HT1080 (cell line): ENCODE data around the gene RBPJ. TPM values are rescaled to one million over a fixed set of nuclear protein-coding genes. Genes with fewer than 3 reads are reported as not detected.
"Not testable (repeated sequence)": the region's sequence is repeated elsewhere in the genome, so short reads cannot be mapped to it uniquely, and the experiment has no call there.

Experiments used
- DNase-seq: peaks from one replicate; pipeline ENCODE4 v3.0.0-alpha.2; 2015; ENCODE audit warnings: low read depth
- total RNA-seq: library from RNA; depleted of rRNA; stranded (reverse); fragments of >200 nt; shearing (Covaris generic); gene quantifications from 2 replicates; pipeline ENCODE4 v1.2.3, GENCODE V29; 2014

RBPJ gene
- total RNA-seq, 1 experiment from 2014 or later, result 31.3 TPM

DNA sequence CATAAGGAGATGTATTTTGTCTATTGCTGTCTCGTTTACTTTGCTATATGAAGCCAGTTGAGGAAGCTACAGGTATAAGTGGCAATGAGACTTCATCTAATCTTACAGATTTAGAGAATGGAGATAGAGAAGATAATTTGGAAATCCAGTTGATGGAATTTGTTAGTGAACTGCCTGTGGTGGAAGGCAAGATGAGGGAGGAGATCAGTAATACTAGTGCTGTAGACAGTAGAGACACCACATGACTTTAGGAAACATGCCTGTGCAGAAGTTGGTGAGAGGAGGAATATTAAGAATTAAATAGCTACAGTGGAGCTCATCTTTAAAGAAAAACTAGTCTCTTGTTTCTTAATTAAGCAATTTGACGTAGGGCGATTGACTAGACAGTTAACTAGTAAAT, 51.3 kb downstream of the RBPJ start:
- DNase-seq, result no peak

DNA sequence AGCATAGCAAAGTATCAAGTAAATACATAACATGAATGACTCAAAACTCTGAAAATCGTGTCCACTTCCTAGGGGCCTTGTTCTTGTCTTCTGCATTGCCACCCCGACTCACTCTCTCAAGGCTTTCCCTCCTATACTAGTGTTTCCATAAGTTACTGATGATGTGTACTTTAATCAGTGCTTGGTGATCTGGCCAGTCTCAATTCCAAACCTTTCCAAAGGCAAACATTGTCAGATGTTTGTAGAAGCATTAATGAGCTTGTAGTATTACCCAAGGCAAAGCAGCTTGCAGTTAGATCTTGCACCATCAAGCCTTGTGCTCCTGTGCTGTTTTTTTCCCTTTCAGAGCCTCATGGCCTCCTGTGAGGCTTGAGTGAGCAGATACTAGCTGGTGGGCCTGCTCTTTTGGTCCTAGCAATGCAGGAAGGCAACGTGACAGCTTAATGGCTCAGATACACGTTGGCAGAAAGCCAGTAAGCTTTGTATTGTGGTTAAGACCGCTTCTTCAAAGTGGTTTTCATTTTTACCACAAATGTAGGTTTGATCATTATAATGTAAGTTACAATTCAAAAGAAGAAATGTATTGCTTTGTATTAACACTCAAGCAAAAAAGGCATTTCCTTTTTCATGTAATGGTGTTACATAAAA, 51.8 kb downstream of the RBPJ start:
- peak; percentile 75 for DNase-seq

DNA sequence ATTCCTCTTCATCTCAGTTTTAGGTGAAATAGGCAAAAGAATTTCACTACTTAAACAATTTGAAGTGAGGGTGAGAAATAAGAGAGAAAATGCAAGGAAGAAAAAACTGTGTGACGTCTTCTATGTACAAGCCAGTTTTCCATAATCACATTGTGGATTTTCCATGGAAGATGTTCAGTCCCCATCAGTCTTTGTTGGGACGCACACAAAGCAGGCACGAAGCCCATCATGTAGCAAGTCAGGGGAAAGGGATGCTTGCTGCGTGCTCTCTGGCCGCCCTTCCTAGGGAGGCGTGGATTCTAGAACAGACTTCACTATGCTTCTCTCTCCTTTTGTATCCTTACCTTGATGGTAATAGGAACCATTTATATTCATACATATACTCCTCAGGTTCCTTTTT, 54.7 kb downstream of the RBPJ start:
- no peak for DNase-seq

DNA sequence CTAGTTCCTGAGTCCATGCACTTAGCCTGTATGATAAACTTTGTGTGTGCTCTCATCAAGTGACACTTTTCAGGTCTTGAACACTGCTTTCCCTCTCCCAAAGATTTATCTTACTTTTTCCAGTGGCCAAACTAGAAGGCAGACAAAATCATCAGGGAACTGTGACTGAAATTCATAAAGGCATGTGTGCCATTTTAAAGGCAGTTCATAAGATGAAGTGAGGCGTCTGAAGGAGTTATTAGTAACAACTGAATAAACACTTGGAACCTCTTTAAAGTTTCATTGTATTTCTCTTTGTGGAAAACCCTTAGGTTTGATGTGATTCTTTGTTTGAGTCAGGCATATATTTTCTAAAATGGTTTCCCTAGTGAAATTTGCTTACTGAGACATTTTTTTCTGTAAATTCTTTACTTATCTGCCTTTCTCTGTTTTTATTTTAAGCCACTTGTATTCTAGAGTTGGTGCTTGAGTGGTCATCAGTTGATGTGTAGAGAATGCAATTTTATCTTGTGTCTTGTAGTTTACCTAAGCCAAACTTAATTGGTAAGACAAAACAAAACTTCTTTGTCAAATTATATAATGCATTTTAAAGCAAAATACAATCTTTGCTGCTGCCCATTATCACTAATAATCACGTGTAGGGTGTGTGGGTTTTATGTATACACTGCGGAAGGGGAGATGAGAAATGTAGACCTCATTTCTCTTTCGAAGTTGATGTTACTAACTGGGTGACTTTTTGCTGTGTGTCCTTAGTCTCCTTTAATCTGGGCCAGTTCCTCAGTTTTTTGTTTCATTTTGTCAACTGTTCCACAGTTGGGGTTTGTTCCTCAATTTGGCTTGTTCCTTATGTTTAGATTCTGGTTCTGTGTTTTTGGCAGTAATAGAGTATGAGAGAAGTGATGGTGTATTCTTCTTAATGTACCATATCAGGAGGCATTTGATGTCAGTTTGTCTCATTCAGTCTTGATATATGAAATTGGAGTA, 56.8 kb downstream of the RBPJ start:
- DNase-seq, result no peak

DNA sequence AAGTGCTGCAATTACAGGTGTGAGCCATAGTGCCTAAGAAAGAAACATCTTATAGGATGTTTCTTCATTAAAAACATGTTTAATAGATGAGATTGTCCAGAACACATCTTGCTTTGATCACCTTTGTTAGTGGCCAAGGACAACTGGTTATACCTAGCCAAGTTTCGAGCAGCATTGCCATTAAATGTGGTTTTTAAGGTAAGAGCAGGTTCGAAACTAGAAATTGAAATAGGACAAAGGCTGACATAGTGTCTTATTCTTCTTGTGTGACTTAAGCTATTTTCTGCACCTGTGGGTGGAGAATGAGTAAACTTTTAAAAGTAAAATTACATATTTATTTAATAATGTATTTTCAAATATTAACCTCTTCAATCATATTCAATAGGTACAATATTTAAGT, 59.0 kb downstream of the RBPJ start:
- no peak for DNase-seq

DNA sequence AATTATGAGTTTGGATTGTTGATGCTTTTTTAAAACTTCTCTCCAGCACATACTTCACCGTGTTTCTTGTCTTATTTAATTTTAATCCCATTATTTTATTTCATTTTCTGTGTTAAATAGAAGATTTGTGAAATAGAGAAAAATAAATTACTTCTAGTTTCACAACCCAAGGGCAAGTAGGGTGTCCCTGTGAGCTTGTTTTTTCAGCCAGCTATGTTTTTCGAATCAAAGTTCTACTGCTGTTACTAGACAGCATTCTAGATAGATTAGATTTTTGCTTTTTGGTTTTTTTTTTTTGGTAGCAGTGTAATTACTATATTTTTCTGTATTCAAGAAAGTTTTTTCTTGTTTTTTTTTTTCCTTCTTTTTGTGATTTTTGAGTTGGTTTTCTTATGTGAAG, 59.9 kb downstream of the RBPJ start:
- no peak for DNase-seq

DNA sequence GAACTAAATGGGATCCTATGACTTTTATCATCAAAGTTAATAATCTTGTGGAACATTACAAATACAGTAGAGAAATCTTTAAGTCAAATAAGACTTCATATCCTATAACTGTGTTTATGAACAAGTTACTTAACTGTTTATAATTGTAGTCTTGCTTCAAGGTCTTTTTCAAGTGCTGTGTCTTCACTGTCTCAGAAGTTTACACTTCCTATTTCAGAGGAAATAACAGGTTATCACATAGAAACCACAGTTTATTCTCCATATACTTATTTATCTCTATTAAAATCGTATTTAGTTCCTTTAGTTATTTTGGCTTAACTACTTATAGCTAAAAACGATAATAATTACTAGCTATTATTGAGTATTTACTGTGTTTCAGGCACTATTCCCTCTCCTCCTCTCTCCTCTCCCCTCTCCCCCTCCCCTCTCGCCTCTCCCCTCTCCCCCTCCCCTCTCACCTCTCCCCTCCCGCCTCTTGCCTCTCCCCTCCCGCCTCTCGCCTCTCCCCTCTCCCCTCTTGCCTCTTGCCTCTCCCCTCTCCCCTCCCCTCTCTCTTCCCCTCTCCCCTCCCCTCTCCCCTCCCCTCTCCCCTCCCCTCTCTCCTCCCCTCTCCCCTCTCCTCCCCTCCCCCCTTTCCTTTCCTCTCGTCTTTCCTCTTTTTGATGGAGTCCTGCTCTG, 63.7 kb downstream of the RBPJ start:
- DNase-seq, result no peak

DNA sequence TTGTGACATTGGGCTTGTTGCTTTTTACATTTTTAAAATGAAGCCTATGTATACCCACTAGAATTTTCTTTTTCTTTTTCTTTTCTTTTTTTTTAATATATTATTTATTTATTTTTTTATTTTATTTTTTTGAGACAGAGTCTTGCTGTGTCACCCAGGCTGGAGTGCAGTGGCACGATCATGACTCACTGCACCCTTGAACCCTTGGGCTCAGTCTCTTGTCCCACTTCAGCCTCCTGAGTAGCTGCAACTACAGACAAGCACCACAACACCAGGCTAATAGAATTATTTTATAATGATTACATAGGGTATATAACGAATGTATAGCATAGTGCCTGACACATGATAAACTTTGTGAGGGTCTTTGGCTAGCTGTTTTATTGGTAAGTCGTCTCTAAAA, 64.9 kb downstream of the RBPJ start:
- no peak for DNase-seq

DNA sequence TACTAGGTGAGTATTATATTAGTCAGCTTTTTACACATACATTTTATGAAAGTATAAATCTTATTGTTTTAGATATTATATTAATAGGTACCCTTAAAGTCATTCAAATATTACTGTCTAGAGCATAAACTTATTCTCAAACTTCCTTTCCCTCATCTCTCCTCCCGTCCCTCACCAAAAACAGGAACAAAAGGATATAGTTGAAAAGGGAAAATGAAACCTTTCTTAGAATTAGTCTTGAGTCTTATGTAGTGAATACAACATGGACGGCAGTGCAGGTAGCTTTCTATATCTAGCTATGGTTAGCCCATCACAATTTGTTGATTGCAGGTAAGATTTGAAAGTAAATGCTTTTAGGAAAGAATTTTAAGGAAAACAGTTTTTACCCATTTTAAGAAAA, 65.6 kb downstream of the RBPJ start:
- no peak for DNase-seq

DNA sequence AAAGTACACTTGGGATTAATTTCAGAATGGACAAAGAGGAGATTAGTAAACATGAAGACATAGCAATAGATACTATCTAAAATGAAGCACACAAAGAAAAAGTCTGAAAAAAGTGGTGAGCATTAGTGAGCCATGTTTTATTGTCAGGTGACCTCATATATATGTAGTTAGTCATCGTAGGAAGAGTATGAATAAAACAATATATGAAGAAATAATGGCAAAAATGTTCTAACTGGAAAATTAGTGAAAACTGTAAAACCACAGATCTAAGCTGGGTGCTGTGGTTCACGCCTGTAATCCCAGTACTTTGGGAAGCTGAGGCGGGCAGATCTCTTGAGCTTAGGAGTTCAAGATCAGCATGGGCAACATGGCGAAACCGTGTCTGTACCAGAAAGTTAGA, 67.9 kb downstream of the RBPJ start:
- no peak for DNase-seq

DNA sequence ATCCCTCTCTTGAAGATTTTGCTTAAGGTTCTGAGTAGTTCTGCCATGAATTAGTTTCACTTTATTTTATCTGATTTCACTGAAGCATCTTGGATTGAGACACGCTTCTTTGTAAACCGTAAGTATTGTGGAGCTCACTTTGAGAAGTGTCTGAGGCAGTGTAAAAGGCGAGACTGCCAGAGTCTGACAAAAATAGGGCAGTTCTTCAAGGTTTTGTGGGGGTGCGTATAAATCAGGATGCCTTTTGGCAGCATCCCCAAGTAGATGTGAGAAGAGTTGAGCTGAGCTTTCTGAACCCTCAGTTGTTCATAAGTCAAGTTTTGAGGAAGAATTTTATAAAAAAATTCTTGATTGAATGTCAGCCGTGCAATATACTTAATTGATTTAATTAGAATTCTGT, 76.3 kb downstream of the RBPJ start:
- DNase-seq, result no peak

DNA sequence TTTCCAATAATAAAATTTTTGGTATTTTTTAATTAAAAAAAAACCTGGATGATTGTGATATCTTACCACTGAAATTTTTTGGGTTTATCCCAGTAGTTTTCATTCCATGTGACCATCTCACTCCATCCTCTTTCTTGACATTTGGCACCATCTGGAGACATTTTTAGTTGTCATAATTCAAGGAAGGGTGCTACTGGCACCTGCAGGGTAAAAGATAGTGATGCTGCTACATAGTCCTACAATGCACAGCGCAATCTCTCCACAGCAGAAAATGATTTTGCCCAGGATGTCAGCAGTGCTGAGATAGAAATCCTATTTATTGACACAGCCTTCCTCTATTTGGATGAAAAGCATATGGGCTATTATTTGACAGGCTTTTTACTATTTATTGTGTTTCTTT, 79.3 kb downstream of the RBPJ start:
- DNase-seq, result no peak

DNA sequence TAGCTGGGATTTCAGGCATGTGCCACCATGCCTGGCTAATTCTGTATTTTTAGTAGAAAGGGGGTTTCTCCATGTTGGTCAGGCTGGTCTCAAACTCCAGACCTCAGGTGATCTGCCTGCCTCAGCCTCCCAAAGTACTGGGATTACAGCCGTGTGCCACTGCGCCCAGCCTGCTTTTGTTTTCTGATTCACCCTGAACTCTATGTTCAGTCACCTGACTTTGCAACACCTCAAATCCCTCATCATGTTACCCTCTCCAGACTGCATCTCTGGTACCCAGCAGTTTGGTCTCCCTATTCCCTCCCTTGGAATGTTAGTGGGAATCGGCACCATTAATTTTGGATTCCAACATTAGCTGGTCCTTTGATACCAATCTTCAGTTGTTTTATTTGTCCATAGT, 81.2 kb downstream of the RBPJ start:
- not testable (repeated sequence) for DNase-seq

DNA sequence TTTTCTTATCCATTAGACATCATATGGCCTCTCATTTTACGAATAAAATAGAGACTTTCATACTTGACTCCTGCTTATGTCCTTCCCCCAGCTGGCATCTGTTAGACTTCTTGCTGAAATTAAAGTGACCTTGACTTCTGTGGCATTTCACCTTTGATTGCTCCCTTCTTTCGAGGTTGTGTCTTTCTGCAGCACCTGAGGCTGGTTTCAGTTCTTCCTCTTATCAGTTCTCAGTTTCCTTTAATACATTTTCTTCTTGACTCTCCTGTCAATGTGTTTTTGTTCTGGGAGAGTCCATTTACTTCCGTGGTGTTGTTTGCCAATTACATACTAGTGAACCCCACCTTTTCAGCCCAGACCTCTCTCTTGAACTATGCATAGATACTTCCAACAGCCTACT, 81.6 kb downstream of the RBPJ start:
- no peak for DNase-seq

DNA sequence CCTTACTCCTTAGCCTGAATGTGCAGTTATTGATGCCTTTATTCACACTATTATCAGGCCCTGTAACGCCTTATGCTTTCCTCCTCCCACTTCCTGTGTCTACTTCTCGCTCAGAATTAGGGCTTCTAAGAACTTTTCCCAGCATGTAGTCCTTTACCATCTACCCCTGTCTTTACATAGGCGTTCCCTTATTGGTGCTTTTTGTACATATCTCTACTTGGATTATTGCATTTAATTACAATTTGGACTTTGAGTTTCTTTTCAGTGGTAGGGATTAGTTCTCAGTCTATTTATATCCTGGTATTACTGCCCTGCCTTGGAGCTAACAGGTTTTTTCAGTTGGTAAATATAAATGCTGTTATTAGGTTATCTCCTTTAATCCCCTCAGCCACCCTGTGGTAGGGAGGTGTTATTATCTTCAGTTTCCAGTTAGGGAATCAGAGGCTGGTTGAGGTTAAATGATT, 84.0 kb downstream of the RBPJ start:
- no peak for DNase-seq

DNA sequence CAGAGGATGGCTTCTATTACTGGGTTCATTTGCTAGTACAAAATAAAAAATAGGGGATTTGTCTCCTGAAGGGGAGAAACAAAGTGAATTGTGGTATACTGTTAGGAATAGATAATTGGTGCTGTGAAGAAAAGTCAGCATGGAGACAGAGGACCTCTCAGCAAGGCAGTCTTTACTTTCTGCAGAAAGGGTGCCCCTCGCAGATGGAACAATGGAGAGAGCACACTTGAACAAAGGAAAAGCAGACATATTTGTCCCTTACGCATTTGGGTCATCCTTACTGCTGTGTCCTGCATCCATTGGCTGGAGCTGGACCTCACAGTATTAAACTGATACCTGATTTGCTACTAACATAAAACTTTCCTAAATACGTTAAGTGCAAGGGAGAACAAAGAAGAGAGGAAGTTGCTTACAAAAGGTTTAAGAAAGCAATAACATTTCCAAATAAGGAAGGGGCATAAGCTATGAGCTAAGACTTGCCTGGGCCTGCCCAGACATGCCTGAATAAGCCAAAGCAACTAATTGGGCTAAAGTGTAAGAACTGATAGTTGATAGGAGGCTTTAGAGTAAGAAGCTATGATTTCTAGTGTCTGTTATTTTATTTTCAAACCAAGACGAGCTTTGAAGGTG, 85.6 kb downstream of the RBPJ start:
- DNase-seq, result no peak

DNA sequence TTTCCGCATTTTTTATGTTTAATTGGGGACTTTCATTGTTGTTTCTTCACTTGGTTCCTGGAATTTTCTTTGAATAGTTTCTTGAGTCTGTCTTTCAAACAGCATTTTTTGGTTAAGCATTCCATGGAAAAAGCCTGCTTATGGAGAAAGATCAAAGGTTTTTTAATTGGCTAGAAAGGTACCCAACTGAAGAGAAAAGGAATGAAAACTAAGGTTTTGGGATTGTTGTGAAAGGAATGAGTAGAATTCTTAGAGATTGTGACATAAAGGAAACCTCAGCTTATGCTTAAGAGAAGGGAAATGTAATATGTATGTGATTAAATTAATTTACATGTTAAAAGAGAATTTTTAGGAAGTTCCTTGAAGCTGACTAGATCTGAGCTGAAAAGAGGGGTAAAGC, 86.7 kb downstream of the RBPJ start:
- no peak for DNase-seq

DNA sequence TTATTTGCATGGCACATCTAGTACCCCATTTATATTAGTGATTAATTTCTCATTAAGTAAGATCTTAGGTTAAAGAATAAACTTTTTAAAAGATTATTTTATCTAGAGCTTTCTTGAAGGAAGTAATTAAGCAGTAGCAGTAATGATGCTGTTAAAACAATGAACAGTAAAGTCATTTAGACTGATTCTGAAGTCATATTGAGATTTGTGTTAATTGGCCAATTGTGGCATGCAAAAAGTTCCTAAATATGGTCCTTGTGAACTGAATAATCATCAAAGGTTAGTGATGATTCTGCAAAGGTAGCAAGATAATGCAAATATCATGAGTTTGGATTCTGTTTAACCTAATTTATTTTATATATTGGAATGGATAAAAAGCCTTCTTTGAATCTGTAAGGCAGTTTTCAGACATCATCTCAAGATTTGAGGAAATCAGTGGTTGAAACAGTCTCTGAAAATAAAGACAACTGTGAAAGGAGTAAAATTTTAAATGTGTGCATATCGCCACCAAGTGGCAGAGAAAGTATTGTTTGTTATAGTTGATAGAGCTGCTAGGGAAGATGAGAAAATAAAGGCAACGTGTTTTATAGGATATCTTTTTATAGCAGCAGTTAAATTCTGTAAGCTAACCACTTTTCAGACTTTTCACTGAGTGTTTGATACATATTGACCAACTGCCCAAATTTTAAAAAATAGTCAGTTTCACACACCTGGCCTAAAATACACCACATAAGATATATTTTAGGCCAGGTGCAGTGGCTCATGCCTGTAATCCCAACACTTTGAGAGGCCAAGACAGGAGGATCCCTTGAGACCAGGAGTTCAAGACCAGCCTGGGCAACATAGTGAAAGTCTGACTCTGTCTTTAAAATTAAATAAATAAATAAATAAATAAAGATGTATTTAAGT, 89.8 kb downstream of the RBPJ start:
- DNase-seq, result peak; percentile 65

DNA sequence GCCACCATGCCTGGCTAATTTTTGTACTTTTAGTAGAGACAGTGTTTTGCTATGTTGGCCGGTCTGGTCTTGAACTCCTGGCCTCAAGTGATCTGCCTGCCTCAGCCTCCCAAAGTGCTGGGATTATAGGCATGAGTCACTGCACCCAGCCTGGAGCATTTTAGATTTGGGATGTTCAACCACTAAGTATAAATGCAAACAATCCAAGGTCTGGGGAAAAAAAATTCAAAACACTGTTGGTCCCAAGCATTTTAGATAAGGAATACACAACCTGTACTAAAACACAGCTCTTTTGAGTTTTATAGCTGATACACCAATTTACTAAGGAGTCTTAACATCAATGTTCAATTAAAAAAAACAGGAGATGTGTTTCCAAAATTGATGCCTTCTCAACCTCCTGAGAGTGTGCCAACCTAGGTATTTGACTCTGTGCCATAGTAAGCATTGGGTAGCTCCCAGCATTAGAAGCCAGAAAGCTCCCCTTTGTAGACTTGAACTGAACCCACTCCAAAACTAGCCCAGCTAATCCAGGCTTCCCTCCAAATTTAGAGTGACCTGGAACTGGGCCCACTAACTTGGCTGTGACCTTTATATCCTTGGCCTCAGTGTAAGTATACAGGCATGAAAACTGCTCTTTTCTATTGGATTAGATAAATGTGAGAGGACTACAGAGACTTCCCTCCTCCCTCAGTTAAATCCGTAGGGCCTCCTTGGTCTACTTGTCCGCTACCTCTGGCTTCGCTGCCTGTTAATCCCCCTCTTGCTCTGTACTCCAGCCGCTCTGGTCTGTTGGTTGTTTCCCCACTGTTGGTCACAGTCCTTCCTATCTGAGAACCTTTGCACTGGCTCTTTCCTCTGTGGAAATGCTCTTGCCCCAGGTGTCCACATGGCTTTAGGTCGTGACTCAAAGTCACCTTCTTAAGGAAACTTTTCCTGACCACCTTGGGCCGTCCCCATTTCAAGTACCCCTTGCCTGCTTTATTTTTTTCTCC, 91.9 kb downstream of the RBPJ start:
- no peak for DNase-seq
